HEK293 (cell line): ENCODE results near the gene F2RL3.

Experiments used
- CTCF ChIA-PET: fragments of 350-600 bp; formaldehyde crosslinking; extraction: SDS; loops from one replicate; lab custom pipeline; 2021; ENCODE audit warnings: antibody characterized with exemption; lab: Yijun Ruan, JAX
- POLR2A ChIA-PET: fragments of 300-600 bp; formaldehyde crosslinking; extraction: SDS; loops from one replicate; lab custom pipeline; 2020; ENCODE audit warnings: antibody characterized with exemption, inconsistent platforms; lab: Yijun Ruan, JAX
- H3K27ac ChIP-seq: fragments of 200-500 bp; sonication (Bioruptor generic); 2 replicates; pipeline ENCODE4 v1.5.1; 2014; ENCODE audit warnings: low read depth, low read length, control low read depth, inconsistent platforms; ENCODE audit errors: extremely low read depth
- H3K36me3 ChIP-seq, 2 experiments: fragments of 200-500 bp in 1 of 2; sonication (Bioruptor generic) in 1 of 2; 1 replicate in 1 of 2; 2 replicates in 1 of 2; pipeline ENCODE4 v1.5.1; 2014 to 2017; ENCODE audit warnings: inconsistent platforms in 2 of 2, low read length in 2 of 2; ENCODE audit not compliant: control insufficient read depth in 2 of 2, insufficient read depth in 1 of 2
- H3K4me1 ChIP-seq: fragments of 200-500 bp; sonication (Bioruptor generic); 2 replicates; pipeline ENCODE4 v1.5.1; 2014; ENCODE audit warnings: mild to moderate bottlenecking, low read length, inconsistent platforms; ENCODE audit not compliant: control insufficient read depth, insufficient read depth
- H3K4me3 ChIP-seq: 2 replicates; pipeline ENCODE4 v1.5.1; 2011; ENCODE audit warnings: low read depth, mild to moderate bottlenecking, control low read depth, low read length, moderate library complexity
- H3K9me3 ChIP-seq: fragments of 200-500 bp; sonication (Bioruptor generic); 2 replicates; pipeline ENCODE4 v1.5.1; 2014; ENCODE audit warnings: low read depth, low read length, inconsistent platforms; ENCODE audit not compliant: control insufficient read depth, insufficient read depth
- BCL11A ChIP-seq: fragments of 450-650 bp; formaldehyde crosslinking; IDR thresholded peaks from 2 replicates; pipeline ENCODE4 v1.5.1; 2016; ENCODE audit warnings: low read depth, missing biosample characterization, missing genetic modification characterization
- GFI1B ChIP-seq: fragments of 450-650 bp; formaldehyde crosslinking; IDR thresholded peaks from 2 replicates; pipeline ENCODE4 v1.5.1; 2016; ENCODE audit warnings: missing biosample characterization, missing genetic modification characterization
- KLF8 ChIP-seq: fragments of 450-650 bp; formaldehyde crosslinking; IDR thresholded peaks from 2 replicates; pipeline ENCODE4 v1.5.1; 2016; ENCODE audit warnings: missing biosample characterization, missing genetic modification characterization
- SETDB1 ChIP-seq: IDR thresholded peaks from one replicate; pipeline ENCODE4 v1.6.1; 2017; ENCODE audit warnings: mild to moderate bottlenecking, low read length, moderate library complexity, mixed read lengths; ENCODE audit not compliant: insufficient read length
- TRIM28 ChIP-seq: IDR thresholded peaks from 2 replicates; pipeline ENCODE4 v1.6.1; 2011; ENCODE audit warnings: low read length, control low read depth, borderline replicate concordance
- YY1 ChIP-seq: fragments of 450-650 bp; formaldehyde crosslinking; IDR thresholded peaks from 2 replicates; pipeline ENCODE4 v1.5.1; 2018; ENCODE audit warnings: missing biosample characterization, missing genetic modification characterization
- ZNF169 ChIP-seq: fragments of 450-650 bp; formaldehyde crosslinking; IDR thresholded peaks from 2 replicates; pipeline ENCODE4 v1.5.1; 2016; ENCODE audit warnings: missing biosample characterization, missing genetic modification characterization
- ZNF184 ChIP-seq: fragments of 450-650 bp; IDR thresholded peaks from 2 replicates; pipeline ENCODE4 v1.5.1; 2018; ENCODE audit warnings: missing biosample characterization, mild to moderate bottlenecking, missing genetic modification characterization
- ZNF280C ChIP-seq: fragments of 450-650 bp; formaldehyde crosslinking; IDR thresholded peaks from 2 replicates; pipeline ENCODE4 v1.5.1; 2016; ENCODE audit warnings: missing biosample characterization, missing genetic modification characterization
- ZNF280D ChIP-seq: fragments of 450-650 bp; formaldehyde crosslinking; IDR thresholded peaks from 2 replicates; pipeline ENCODE4 v1.5.1; 2016; ENCODE audit warnings: missing biosample characterization, missing genetic modification characterization
- ZNF350 ChIP-seq: fragments of 450-650 bp; formaldehyde crosslinking; IDR thresholded peaks from 2 replicates; pipeline ENCODE4 v1.5.0; 2017; ENCODE audit warnings: missing biosample characterization, mild to moderate bottlenecking, missing genetic modification characterization
- ZNF510 ChIP-seq: fragments of 450-650 bp; formaldehyde crosslinking; IDR thresholded peaks from 2 replicates; pipeline ENCODE4 v1.5.1; 2018; ENCODE audit warnings: mild to moderate bottlenecking, missing genetic modification characterization, missing biosample characterization; ENCODE audit not compliant: insufficient replicate concordance
- ZNF518A ChIP-seq: fragments of 450-650 bp; formaldehyde crosslinking; conservative IDR thresholded peaks from 2 replicates; pipeline ENCODE4 v1.5.1; 2016; ENCODE audit warnings: low read depth, missing biosample characterization, missing genetic modification characterization
- ZNF529 ChIP-seq: fragments of 450-650 bp; formaldehyde crosslinking; IDR thresholded peaks from 2 replicates; pipeline ENCODE4 v1.5.1; 2017; ENCODE audit warnings: missing genetic modification characterization, missing biosample characterization; ENCODE audit not compliant: insufficient replicate concordance
- ZNF544 ChIP-seq: fragments of 450-650 bp; formaldehyde crosslinking; IDR thresholded peaks from 2 replicates; pipeline ENCODE4 v1.5.0; 2017; ENCODE audit warnings: missing biosample characterization, missing genetic modification characterization
- ZNF639 ChIP-seq: fragments of 450-650 bp; formaldehyde crosslinking; IDR thresholded peaks from 2 replicates; pipeline ENCODE4 v1.5.1; 2016; ENCODE audit warnings: missing biosample characterization, missing genetic modification characterization
- ZNF777 ChIP-seq: fragments of 450-650 bp; formaldehyde crosslinking; IDR thresholded peaks from 2 replicates; pipeline ENCODE4 v1.5.1; 2017; ENCODE audit warnings: missing biosample characterization, missing genetic modification characterization, borderline replicate concordance

F2RL3 gene

GRCh38 chr19:16882146-16882545 lies 6.7 kb upstream of the F2RL3 start:
- TF ChIP-seq ZNF544 (tag by site-specific recombination): no peak
- peak; percentile 76; the same call in 1 of the 2 replicates for TF ChIP-seq KLF8 (tag by site-specific recombination)
- peak; percentile 62; the same call in 1 of the 2 replicates for TF ChIP-seq ZNF639 (tag by site-specific recombination)
- TF ChIP-seq ZNF777: no peak
- 0 out of 2 replicates have a peak, but pooled peaks have one; percentile 74 for TF ChIP-seq ZNF169 (tag by site-specific recombination)
- TF ChIP-seq ZNF280D: peak; percentile 97
- peak; percentile 46 for TF ChIP-seq ZNF518A (tag by site-specific recombination)
- TF ChIP-seq ZNF184 (tag by site-specific recombination): peak; percentile 76; the same call in 1 of the 2 replicates
- TF ChIP-seq TRIM28: peak; percentile 86; the same call in 1 of the 2 replicates
- TF ChIP-seq ZNF350 (tag by site-specific recombination): 0 out of 2 replicates have a peak, but pooled peaks have one; percentile 49
- TF ChIP-seq SETDB1: peak; percentile 100
- TF ChIP-seq ZNF529 (tag by site-specific recombination): peak; percentile 33
- no peak for TF ChIP-seq BCL11A (tag by site-specific recombination)
- no peak for TF ChIP-seq GFI1B
- no peak for TF ChIP-seq YY1 (tag by site-specific recombination)
- no peak for TF ChIP-seq ZNF510 (tag by site-specific recombination)
- no peak for TF ChIP-seq ZNF280C
- no peak overlapping the region for H3K4me3 ChIP-seq
- no peak overlapping the region for H3K27ac ChIP-seq
- no peaks in the 10 kb centered on the region for H3K4me1 ChIP-seq
- H3K36me3 ChIP-seq: peaks cover 0 to 33% of the 10 kb centered on the region in 2 experiments; a peak in 1 of 3 replicates
- H3K9me3 ChIP-seq: no peaks in the 10 kb centered on the region
- CTCF ChIA-PET: no interaction called here
- POLR2A ChIA-PET: no interaction called here
